Esophagus squamous epithelium (tissue), 5 donors: Measurements from ENCODE around the gene COBLL1. TPM values are rescaled to one million over a fixed set of nuclear protein-coding genes. Genes with fewer than 3 reads are reported as not detected.

Source experiments
- DNase-seq: peaks from one replicate; lab custom pipeline; 2025; lab: John Stamatoyannopoulos, UW
- H3K27ac ChIP-seq, 4 donors: fragments of 200-600 bp; sonication (generic); one replicate each; pipeline ENCODE4 v1.5.1; 2016 to 2019; ENCODE audit warnings: mild to moderate bottlenecking in 1 of 4
- H3K27me3 ChIP-seq, 4 donors: fragments of 200-600 bp; sonication (generic); 1 replicate in 3 of 4; 2 replicates in 1 of 4; pipeline versions ENCODE4 v1.5.1 to v1.6.0; 2017 to 2021; ENCODE audit warnings: antibody characterized with exemption in 1 of 4
- H3K36me3 ChIP-seq, 3 donors: fragments of 200-600 bp; sonication (generic); one replicate each; pipeline ENCODE4 v1.5.1; 2016 to 2019
- H3K4me1 ChIP-seq, 3 donors: fragments of 200-600 bp; sonication (generic); one replicate each; pipeline ENCODE4 v1.5.1; 2017 to 2019
- H3K4me3 ChIP-seq, 4 donors: fragments of 200-600 bp; sonication (generic); 1 replicate in 3 of 4; 2 replicates in 1 of 4; pipeline ENCODE4 v1.5.1; 2016 to 2019; ENCODE audit warnings: mild to moderate bottlenecking in 2 of 4, moderate library complexity in 1 of 4
- H3K9me3 ChIP-seq, 3 donors: fragments of 200-600 bp; sonication (generic); one replicate each; pipeline ENCODE4 v1.5.1; 2016 to 2019
- CTCF ChIP-seq, 6 experiments: fragments of 450-650 bp in 4 of 6; fragments of 200-600 bp in 2 of 6; sonication (generic) in 2 of 6; IDR thresholded peaks; one replicate each; pipeline ENCODE4 v1.5.1; 2016 to 2019; ENCODE audit warnings: antibody characterized with exemption in 6 of 6, mild to moderate bottlenecking in 4 of 6, moderate library complexity in 4 of 6
- POLR2A ChIP-seq, 4 donors: fragments of 450-650 bp; IDR thresholded peaks; one replicate each; pipeline ENCODE4 v1.6.1; 2017; ENCODE audit warnings: antibody characterized with exemption in 4 of 4, mild to moderate bottlenecking in 4 of 4, moderate library complexity in 3 of 4
- WGBS, 2 donors: methylation state at CpG; one replicate each; pipeline ENCODE4 v1.1.5; 2018; 5-methylcytosine and 5-hydroxymethylcytosine counted together
- intact Hi-C: fragments of 100-400 bp; cut with DNase I; formaldehyde crosslinking; loops from one replicate; pipeline ENCODE4 v1.15.0; 2022
- total RNA-seq, 4 donors: library from RNA; depleted of rRNA; stranded (reverse); fragments of >200 nt; gene quantifications; one replicate each; pipeline ENCODE4 v1.1.0, GENCODE V29; 2016
- donor health status: DM: yes; HTN: yes; CAD: no.

COBLL1 gene
- total RNA-seq, 4 donors from 2014 or later: 35.4 to 88.9 (median 71.4) TPM

GRCh38 chr2:164882276-164882675, 40.7 kb upstream of the COBLL1 start:
- H3K9me3 ChIP-seq: no peaks in the 10 kb centered on the region
- 65 to 84% methylated on average over 9 of the region's 9 CpGs for WGBS, 2 donors
- TF ChIP-seq POLR2A (IDR thresholded peaks at IDR 0.05): no peak
- TF ChIP-seq CTCF (IDR thresholded peaks at IDR 0.05): no peak
- H3K36me3 ChIP-seq: no peaks in the 10 kb centered on the region
- no peak overlapping the region for H3K27ac ChIP-seq
- intact Hi-C loops: no loop called here
- no peaks in the 10 kb centered on the region for H3K27me3 ChIP-seq
- H3K4me1 ChIP-seq: peaks cover 0 to 16% (median 3%) of the 10 kb centered on the region in 3 donors
- no peak for DNase-seq
- H3K4me3 ChIP-seq: no peak overlapping the region

- Histone ChIP-seq H3K36me3 (no peaks in the 10 kb centered on the region), H3K4me1 (peaks cover 0 to 16% (median 3%) of the 10 kb centered on the region in 3 donors), H3K27me3 (no peaks in the 10 kb centered on the region), H3K9me3 (no peaks in the 10 kb centered on the region), H3K4me3 (no peak overlapping the region), H3K27ac (no peak overlapping the region)
- 46 to 65% methylated on average over 1 of the region's 1 CpG for WGBS, 2 donors
- intact Hi-C loops: no loop called here
- DNase-seq: no peak
- TF ChIP-seq POLR2A (IDR thresholded peaks at IDR 0.05) (no peak), CTCF (IDR thresholded peaks at IDR 0.05) (no peak)
Measured at GRCh38 chr2:164881524-164881923, 39.9 kb upstream of the COBLL1 start.

- 67 to 77% methylated on average over 2 of the region's 2 CpGs for WGBS, 2 donors
- H3K9me3 ChIP-seq: no peaks in the 10 kb centered on the region
- H3K4me3 ChIP-seq: no peak overlapping the region
- no peaks in the 10 kb centered on the region for H3K36me3 ChIP-seq
- TF ChIP-seq POLR2A (IDR thresholded peaks at IDR 0.05) (no peak), CTCF (IDR thresholded peaks at IDR 0.05) (no peak)
- intact Hi-C loops: no loop called here
- no peak for DNase-seq
- H3K27ac ChIP-seq: no peak overlapping the region
- peaks cover 0 to 16% (median 3%) of the 10 kb centered on the region in 3 donors for H3K4me1 ChIP-seq
- no peaks in the 10 kb centered on the region for H3K27me3 ChIP-seq
Measured at GRCh38 chr2:164879901-164880535, 38.4 kb upstream of the COBLL1 start.

- Histone ChIP-seq H3K4me1 (peaks cover 0 to 23% (median 3%) of the 10 kb centered on the region in 3 donors), H3K36me3 (no peaks in the 10 kb centered on the region), H3K27ac (no peak overlapping the region), H3K4me3 (no peak overlapping the region), H3K27me3 (no peaks in the 10 kb centered on the region), H3K9me3 (no peaks in the 10 kb centered on the region)
- DNase-seq: no peak
- intact Hi-C loops: no loop called here
- TF ChIP-seq CTCF (IDR thresholded peaks at IDR 0.05) (no peak), POLR2A (IDR thresholded peaks at IDR 0.05) (no peak)
Measured at GRCh38 chr2:164877927-164878326, 36.3 kb upstream of the COBLL1 start.

GRCh38 chr2:164877169-164877568, 35.5 kb upstream of the COBLL1 start:
- Histone ChIP-seq H3K4me3 (no peak overlapping the region), H3K4me1 (peaks cover 0 to 25% (median 1%) of the 10 kb centered on the region in 3 donors), H3K27ac (no peak overlapping the region), H3K36me3 (no peaks in the 10 kb centered on the region), H3K9me3 (no peaks in the 10 kb centered on the region), H3K27me3 (no peaks in the 10 kb centered on the region)
- TF ChIP-seq CTCF (IDR thresholded peaks at IDR 0.05): no peak
- TF ChIP-seq POLR2A (IDR thresholded peaks at IDR 0.05): no peak
- intact Hi-C loops: no loop called here
- 93 to 97% methylated on average over 4 of the region's 4 CpGs for WGBS, 2 donors
- no peak for DNase-seq
